Measurements from ENCODE around the gene PLEKHG7. TPM values are rescaled to one million over a fixed set of nuclear protein-coding genes. Genes with fewer than 3 reads are reported as not detected.

PLEKHG7 gene
- total RNA-seq, 4 donors from 2014 or later = 1.0 to 19.0 (median 2.3) TPM

- DNase-seq = no peak
- H3K27ac ChIP-seq = no peak overlapping the region
- H3K9me3 ChIP-seq = no peaks in the 10 kb centered on the region
- no peaks in the 10 kb centered on the region for H3K36me3 ChIP-seq
- H3K4me3 ChIP-seq = no peak overlapping the region
- TF ChIP-seq CTCF (IDR thresholded peaks at IDR 0.05) (no peak), POLR2A (IDR thresholded peaks at IDR 0.05) (no peak)
- H3K4me1 ChIP-seq = no peaks in the 10 kb centered on the region
- H3K27me3 ChIP-seq = no peaks in the 10 kb centered on the region
These were observed 35.4 kb downstream of the PLEKHG7 start for GRCh38 chr12:92737855-92738850.

GRCh38 chr12:92739113-92739512 lies 36.3 kb downstream of the PLEKHG7 start:
- Histone ChIP-seq H3K9me3 (no peaks in the 10 kb centered on the region), H3K4me3 (no peak overlapping the region), H3K36me3 (no peaks in the 10 kb centered on the region), H3K27me3 (no peaks in the 10 kb centered on the region), H3K4me1 (no peaks in the 10 kb centered on the region), H3K27ac (no peak overlapping the region)
- TF ChIP-seq CTCF (IDR thresholded peaks at IDR 0.05) = no peak
- TF ChIP-seq POLR2A (IDR thresholded peaks at IDR 0.05) = no peak
- DNase-seq = no peak

- Histone ChIP-seq H3K4me1 (no peaks in the 10 kb centered on the region), H3K27me3 (no peaks in the 10 kb centered on the region)
- no peak for TF ChIP-seq CTCF (IDR thresholded peaks at IDR 0.05)
- TF ChIP-seq POLR2A (IDR thresholded peaks at IDR 0.05) = no peak
These were observed 37.6 kb downstream of the PLEKHG7 start for GRCh38 chr12:92740411-92740810.

GRCh38 chr12:92743026-92743425 lies 40.2 kb downstream of the PLEKHG7 start:
- TF ChIP-seq CTCF (IDR thresholded peaks at IDR 0.05) (no peak), POLR2A (IDR thresholded peaks at IDR 0.05) (no peak)
- DNase-seq = no peak
- Histone ChIP-seq H3K9me3 (no peaks in the 10 kb centered on the region), H3K4me1 (no peaks in the 10 kb centered on the region), H3K27ac (no peak overlapping the region), H3K36me3 (no peaks in the 10 kb centered on the region), H3K27me3 (no peaks in the 10 kb centered on the region), H3K4me3 (no peak overlapping the region)

More at GRCh38 chr12:92740411-92740810, 37.6 kb downstream of the PLEKHG7 start:
- Histone ChIP-seq H3K27ac (no peak overlapping the region), H3K4me3 (no peak overlapping the region), H3K9me3 (no peaks in the 10 kb centered on the region), H3K36me3 (no peaks in the 10 kb centered on the region)
- no peak for DNase-seq

- Histone ChIP-seq H3K4me1 (no peaks in the 10 kb centered on the region), H3K36me3 (no peaks in the 10 kb centered on the region), H3K4me3 (no peak overlapping the region), H3K27me3 (no peaks in the 10 kb centered on the region), H3K9me3 (no peaks in the 10 kb centered on the region), H3K27ac (no peak overlapping the region)
- TF ChIP-seq POLR2A (IDR thresholded peaks at IDR 0.05) (no peak), CTCF (IDR thresholded peaks at IDR 0.05) (no peak)
- DNase-seq = peak in 1 of 3 donors; percentile 64
These were observed 43.2 kb downstream of the PLEKHG7 start for GRCh38 chr12:92745856-92746550.

Data from Peyer's patch (tissue), 4 donors.